ENCODE results near the gene OXCT1.
A peak's percentile ranks its signal among the peaks of the same experiment; 100 is the strongest.
"Not testable (repeated sequence)": the region's sequence is repeated elsewhere in the genome, so short reads cannot be mapped to it uniquely, and the experiment has no call there.

OXCT1 gene

DNA sequence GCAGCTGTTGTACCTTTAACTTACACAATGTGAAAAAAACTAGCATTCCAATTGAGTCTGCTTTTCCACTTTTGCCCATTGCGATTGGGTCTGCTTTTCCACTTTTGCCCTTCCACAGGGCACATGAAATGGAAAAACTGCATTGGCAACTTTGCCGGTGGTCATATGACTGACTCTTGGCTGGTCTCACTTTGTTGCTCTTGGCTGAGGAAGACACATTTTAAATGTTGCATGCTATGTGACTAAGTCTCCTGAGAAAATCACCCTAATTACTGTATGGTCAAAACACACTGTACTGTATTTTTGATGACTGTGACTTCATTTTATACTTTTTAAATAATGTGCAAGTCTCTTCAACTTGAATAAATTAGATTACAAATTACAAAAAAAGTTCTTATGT, 1.6 kb upstream of the OXCT1 start:
- DNase-seq = no peak

DNA sequence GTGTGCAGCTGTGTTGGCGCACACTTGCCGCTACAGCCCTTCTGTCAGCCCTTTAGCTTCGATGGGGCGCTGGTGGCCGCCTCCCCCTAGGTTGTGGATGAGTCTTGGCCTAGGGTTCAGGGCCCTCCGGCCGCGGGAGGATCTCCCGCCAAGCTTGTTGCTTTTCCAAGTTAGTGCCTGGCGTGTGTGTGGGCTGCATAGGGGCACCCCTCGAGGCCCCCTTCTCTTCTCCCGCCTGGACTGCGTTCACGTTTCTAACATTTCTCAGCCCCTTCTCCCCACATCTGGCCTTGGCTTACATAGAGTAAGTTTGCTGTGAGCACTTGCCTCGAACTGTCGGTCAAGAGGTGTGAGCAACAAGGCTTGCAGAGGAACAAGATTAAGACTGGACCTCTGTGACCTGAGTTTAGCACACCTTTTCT, 413 bp upstream of the OXCT1 start:
- no peak for DNase-seq

DNA sequence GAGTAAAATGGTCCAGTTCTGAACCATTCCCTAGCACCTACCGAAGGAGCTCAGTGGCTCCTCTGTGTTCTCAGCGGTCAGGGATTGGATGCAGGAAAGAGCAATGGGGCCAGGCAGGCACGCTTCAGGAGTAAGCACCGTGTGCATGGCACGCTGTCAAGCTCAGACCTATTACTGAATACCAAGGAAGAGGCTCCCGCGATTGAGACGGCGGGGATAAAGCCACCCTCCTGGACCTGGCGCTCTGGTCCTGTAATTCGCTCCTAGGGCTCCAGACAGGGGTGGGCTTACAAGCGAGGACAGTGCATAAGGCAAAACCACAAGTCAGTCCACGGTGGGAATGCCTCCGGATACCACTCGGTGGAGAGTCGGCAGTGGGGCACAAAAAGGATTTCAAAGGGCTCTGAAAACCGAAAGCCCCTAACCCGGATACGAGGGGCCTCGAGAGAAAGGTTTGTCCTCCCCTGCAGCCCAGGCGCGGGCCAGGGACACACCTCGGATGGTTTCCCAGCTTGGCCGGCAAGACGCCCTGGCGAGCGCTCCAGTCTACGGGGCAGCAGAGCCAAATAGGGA, 988 bp downstream of the OXCT1 start:
- peak; percentile 10 to 38 for DNase-seq

DNA sequence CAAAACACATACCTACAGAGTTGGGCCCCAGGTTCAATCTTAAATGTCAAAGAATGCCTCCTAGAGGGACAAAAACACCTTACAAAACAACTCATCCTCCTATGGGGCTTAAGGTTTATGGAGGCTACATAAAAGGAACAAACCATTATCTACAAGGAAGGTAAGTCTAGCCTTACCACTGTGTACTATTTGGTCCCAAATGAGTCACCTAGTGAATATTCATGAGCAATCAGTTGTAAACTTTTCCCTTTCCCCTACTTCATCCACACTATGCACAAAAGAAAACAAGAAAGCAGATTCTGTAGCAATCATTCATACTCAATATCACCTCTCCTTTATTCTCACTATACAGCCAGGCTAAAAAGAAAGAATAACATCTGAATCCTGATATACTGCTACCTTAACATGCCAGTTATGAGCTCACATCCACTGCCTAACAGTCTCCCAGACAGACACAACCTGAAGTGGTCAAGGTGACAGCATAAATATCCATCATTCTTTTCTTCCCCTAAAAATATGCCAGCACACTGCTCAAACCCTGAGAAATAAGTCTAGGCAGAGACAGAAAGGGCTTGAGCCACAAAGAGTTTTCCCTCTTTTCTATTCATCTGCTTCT, 6.2 kb downstream of the OXCT1 start:
- no peak for DNase-seq

DNA sequence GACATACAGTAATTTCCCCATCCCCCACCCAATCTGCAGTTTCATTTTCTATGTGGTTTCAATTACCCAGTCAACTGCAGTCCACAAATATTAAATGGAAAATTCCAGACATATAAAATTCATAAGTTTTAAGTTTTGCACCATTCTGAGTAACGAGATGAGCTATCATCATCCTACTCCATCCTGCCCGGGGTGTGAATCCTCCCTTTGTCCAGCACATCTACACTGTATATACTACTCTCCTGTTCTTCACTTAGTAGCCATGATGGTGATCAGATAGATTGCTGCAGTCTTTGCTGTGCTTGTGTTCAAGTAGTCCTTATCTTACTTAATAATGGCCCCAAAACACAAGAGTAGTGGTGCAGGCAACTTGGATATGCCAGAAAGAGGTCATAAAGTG, 11.3 kb downstream of the OXCT1 start:
- DNase-seq = no peak

DNA sequence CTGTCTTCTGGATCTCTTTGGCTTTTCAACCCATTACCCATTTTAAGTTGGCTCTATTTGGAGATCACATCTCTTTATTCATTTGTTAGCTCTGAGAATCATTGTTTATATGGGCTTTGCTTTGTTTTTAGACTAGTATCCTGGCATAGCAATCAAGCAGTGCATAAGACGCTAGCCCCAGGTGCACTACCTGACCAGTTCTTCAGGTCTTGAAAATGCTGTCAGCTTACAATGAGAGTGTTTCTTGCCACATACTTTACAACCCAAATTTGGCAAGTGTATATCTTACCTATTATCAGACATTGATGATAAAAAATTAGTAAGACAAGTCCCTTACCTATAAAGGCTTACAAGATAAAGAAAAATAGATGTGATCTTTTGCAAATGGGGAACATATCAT, 12.2 kb downstream of the OXCT1 start:
- no peak for DNase-seq

DNA sequence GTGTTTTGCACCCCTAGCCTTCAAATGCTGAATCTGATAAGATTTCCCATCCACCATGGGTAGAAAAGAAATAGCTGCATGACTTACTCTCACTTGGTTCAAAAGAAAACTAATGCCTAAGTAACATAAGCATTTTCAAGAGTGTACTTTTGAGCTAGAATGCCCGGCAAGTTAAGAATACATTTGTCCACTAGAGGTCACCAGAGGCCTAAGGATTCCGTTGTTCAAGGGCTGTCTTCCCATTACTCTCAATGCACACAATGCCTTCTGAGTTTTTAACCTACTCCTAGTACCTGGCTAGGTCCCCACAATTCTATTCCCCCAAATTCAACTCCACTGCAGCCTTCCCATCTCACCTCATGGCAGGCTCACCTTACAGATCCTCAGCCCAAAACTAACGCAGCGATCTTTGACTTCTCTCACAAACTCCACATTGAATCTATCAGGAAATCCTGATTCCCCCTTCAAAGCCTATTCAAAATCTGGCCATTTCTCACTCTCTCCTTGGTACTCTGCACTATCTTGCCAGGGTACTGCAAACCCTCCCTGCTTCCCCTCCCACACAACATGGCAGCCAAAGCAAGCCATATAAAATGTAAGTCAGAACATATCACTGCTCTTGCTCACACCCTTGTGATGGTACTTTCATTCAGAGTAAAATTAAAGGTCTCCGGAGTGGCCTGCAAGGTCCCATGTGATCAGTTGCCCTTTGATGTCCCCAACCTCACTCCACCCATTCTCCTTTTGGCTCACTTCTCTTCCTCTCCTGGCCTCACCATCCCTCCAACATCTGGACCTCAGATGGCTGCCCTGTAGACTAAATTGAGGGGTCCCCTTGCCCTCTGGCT, 13.4 kb downstream of the OXCT1 start:
- peak in 1 of 2 experiments; percentile 29 for DNase-seq

DNA sequence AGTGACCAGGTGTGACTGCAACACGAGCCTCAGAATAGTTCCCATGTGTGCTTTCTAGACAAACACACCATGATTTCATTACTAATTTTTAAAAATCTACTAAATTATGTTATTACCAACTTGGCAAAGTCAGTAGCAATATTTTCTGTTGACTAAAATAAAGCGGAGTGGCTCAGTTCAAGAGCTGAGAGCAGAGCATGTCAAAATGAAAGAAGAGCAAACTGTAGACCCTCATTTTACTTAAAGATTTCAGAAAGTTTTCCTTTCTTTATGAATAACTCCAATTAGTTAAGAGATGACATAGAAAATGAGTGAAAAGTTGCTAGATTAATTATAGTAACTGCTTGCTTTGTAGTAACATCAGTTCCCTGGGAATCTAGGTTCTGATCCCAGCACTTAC, 17.9 kb downstream of the OXCT1 start:
- no peak for DNase-seq

DNA sequence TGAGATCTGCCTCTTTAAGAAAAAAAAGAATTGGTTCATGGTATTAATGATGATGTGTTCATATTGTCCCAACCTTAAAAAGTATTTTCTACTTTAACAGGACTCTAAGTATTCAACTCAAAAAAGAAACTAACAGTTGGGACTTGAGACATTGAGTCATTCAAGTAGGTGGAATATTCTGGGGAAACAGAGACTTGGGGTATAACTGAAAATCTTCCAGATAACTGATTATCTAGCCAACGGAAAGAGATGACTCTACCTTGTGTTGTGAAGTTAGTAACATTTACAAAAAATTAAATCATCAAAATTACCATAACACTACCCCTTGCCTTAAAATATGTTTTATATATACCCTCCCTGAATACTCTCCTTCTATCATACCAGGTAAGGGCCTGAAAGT, 19.1 kb downstream of the OXCT1 start:
- no peak for DNase-seq

DNA sequence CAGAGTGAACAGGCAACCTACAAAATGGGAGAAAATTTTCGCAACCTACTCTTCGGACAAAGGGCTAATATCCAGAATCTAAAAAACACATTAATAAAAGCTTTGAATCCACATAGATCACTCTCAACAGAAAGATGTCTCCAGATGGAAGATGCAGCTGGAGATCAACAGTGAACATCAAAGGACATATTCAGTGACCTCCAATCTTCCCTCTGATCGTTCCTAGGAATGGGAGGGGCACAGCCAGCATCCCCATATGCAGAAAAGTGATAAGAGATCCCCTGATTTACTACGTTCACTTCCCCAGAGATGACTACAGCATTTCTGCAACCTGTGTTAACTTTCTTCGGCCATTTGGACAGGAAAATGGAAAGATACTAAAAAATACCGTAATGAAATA, 21.2 kb downstream of the OXCT1 start:
- DNase-seq = no peak

DNA sequence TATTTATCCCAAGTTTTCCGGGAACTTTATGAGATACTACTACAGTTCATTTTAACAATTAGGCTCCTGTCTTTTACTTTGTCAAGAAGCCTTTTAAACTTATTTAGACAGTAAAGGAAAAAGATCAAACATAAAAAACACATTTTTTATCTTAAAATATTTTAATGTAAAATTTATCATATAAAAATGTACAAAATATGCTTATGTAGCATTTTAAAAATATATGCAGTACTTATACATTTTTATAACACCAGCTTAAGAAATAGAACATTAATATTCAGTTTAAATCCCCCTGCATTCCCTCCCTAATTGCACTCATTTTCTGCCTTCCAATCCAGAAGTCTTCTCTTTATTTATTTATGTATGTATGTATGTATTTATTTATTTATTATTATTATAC, 24.5 kb downstream of the OXCT1 start:
- not testable (repeated sequence) for DNase-seq

DNA sequence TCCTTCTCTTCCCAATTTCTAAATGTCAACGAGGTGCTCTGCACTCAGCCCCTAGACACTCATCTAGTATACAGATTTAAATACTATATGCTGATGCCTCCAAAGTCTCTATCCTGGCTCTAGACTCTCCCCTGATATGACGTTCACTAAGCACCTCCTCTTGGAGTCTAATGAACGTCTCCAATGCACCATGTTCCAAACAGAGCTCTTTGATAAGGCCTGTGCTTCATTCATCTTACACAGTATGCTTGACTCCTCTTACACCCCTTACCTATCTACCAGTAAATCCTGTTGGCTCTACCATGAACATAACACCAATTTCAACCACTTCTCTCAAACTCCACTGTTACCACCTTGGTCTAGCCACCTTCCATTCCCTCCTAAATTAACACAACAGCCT, 25.7 kb downstream of the OXCT1 start:
- DNase-seq = no peak

DNA sequence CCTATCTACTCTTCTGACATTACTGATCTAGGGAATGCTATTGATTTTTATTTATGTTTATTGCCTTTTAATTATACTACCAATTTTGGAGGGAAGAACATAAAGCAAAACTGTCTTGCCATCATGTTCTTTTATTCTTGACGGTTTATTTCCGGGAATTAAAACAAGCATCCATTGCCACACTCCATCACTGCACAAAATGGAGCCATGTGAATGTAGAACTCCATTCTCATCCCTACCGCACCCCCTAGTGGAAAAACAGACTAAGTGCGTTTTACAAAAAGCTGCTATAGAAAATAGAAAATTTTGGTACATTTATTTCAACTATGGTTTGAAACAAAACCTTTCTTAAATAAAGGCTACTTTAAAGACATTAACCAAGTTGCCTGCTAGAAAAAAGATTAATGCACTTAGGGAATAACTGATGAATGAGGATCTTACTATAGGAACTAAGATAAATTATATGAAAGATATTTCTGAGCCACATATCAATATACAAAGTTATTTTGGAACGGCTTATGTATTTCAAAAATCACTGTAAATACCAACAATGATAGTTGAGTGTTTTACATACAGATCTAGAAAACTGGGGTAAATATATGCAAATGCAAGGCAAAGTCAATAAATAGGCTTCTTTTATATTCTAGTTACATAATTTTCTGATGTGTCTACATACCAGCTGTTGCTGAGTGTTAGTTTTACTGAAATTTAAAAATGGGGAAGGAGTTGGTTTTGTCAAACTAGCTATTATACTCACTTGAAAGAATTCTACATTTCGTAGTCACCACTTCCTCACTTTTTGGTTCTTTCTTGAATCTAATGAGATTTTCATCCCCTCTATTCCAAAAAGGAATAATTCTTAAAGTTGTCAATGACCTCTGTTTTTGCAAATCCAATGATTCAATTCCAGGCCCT, 26.5 kb downstream of the OXCT1 start:
- DNase-seq = no peak

DNA sequence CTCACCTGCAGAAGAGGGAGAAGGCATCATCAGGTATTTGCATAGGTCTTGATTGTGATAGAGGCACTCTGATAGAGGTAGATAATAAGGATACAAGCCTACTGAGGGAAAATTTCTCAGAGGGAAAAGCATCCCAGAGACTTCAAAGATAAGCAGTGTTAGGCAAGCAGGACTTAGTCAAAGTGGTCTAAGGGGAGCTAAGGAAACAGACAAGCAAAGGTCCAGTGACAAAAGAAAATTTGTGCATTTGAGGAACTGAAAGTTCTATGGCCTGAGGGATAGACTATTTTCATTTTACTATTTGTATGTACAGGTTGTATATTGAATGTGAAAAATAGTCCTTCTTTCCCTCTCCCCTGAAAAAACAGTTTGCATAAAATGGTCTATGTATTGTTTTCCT, 27.4 kb downstream of the OXCT1 start:
- no peak for DNase-seq

DNA sequence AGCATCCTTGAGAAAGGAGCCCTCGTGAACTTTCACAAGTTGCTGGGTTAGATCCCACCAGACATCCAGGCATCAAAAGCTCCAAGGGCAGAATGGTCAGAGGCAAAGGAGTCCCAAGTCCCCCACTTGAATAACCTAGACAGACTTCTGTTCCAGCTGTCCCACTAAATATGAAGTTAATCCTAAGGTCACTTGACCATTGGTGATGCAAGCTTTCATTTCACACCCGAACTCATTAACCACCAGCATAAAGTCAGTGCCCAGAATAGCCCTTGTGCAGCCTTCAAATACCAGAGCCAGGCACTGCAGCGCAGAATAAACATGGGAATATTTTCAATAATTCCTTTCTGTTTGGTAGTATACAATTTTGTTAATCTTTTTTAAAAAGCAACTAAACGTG, 28.9 kb downstream of the OXCT1 start:
- no peak for DNase-seq

DNA sequence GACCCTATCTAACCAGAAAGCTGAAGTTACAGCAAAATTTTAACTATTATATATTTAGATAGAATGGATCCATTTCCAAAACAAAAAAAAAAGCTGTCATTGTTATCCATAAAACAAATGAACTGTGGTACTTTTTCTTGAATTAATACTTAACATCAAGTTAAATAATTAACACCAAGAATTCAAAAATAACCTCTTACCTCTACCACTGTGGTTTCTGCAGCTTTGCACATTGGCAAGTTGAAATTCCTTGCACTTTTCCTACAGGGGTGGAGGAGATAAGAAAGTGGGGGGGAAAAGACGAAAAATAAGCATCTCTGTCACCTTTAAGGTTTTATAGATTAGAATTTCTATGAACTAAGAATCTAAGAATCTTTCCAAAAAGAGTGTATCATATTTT, 30.0 kb downstream of the OXCT1 start:
- DNase-seq = no peak

DNA sequence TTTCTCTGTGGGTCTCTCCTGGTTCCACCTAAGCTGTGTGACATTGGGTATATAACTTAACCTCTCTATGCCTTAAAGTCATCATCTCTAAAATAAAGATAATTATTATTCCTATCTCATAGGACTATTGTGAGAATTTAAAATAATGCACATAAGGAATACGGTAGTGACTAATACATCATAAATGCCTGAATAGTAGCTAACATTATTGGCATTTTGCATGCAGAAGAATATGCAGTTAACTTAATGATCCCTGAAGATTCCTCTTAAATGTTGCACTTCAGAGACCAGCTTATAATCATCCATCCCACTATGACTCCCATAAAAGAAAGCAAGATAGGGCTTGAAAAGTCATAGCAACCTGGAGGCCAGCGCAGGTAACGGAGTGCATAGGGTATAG, 32.4 kb downstream of the OXCT1 start:
- DNase-seq = no peak

DNA sequence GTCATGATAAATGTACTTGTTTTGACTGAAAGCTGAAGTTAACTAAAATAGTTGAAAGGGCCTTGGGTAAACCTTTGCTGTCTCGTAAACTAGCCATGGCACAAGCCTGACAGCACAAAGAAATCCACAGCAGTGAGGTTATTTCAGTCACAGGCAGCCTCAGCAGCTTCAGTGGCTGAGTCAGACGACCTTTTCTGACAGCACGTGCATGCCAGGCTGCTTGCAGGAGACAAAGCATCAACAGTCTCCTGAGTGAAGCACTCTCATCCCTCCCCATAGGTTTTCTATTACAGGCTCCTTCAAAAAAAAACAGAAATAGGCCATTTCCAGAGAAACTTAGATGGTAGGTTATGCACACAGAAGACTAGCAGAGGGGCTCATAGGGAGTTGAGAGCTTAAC, 34.6 kb downstream of the OXCT1 start:
- no peak for DNase-seq

DNA sequence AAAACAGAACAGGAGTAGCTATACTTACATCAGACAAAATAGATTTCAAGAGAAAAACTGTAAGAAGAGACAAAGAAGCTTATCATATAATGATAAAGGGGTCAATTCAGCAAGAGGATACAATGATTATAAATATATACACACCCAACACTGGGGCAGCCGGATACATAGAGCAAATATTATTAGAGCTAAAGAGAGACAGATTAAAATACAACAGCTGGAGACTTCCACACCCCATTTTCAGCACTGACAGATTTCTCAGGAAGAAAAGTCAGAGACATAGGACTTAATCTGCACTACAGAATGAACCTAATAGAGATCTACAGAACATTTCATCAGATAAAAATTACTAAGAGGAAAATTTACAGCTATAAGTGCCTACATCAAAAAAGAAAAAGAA, 35.7 kb downstream of the OXCT1 start:
- DNase-seq = no peak

DNA sequence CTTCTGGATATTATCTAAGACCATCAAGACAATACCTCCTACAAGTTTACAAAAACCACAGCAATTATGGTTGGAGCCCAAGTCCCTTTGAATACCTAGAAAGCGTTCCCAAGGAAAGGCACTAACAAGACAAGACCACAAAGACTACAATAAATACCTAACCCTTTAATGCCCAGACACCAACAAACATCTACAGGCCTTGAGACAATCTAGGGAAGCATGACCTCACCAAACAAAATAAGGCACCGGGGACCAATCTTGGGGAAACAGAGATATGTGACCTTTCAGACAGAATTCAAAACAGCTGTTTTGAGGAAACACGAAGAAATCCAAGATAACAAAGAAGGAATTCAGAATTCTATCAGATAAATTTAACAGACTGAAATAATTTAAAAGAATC, 37.8 kb downstream of the OXCT1 start:
- DNase-seq = no peak

DNA sequence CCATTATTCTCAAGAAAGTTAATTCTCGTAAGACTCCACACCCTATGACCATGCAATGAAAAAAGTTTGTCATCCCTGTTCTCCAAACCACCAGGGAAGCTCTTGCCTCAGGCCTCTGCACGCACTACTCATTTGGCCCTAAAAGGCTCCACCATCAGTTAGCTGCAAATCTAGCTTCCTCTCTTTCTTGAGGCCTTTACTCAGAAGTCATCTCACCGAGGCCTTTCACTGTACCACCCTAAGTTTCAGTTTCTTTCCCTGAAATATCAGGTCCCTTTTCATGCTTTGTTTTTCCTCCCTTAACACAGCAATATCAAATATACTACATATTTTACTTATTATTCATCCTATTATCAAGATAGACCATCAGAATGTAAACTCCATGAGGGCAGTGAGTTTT, 39.1 kb downstream of the OXCT1 start:
- DNase-seq = no peak

DNA sequence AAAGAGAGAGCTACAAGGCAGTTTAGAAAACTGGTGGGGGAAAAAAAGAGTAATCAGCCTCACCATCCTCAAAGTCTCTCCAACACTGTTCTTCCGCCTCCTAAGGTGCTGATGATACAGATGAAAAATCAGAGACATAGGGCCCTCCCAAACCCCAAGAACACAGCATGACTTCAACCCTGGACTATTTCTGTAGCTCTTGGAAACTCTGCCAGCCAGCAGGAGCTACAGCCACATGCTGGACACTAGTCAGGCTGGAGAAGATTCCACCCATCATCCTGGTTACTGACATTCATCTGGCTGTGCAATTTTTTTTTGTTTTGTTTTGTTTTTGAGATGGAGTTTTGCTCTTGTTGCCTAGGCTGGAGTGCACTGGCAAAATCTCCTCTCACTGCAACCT, 42.4 kb downstream of the OXCT1 start:
- DNase-seq = no peak

DNA sequence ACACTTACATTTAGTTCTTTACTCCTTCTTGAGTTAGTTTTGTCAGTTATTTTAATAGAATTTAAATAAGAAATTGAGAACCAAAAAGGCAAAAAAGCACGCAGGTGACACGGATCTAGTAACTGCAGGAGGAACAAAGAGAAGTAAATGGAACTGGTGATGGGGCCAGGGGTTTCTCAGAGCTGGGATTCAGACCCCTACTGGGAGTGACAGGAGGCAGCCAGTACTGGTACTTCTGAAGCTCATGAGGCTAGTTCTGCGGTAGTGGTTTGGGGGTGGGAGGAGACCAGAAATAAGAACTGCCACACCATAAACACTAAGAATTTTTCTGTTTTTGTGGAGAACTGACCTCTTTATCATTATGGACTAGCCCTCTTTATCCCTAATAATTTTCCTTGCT, 48.2 kb downstream of the OXCT1 start:
- no peak for DNase-seq

Data from cerebellar nuclear complex (tissue), 1 donor.